Mucosa of descending colon (tissue), 3 donors: ENCODE measurements around the gene CAPN15. TPM values are rescaled to one million over a fixed set of nuclear protein-coding genes. Genes with fewer than 3 reads are reported as not detected.

Experiments used
- ATAC-seq: fragments of 200-7000 bp; cut with Tn5 transposase; one replicate; pipeline ENCODE4 v1.9.1; 2020; ENCODE audit warnings: mild to moderate bottlenecking, moderate library complexity
- DNase-seq, 3 donors: peaks; one replicate each; pipeline ENCODE4 v3.0.0-alpha.2; 2020
- H3K36me3 ChIP-seq: fragments of 200-600 bp; one replicate; pipeline ENCODE4 v1.8.0; 2021; ENCODE audit warnings: low read depth, mild to moderate bottlenecking
- H3K4me1 ChIP-seq: fragments of 200-600 bp; one replicate; pipeline ENCODE4 v1.8.0; 2021; ENCODE audit warnings: low read depth, mild to moderate bottlenecking
- H3K4me3 ChIP-seq: fragments of 200-600 bp; one replicate; pipeline ENCODE4 v1.8.0; 2021; ENCODE audit warnings: mild to moderate bottlenecking
- H3K9me3 ChIP-seq: fragments of 200-600 bp; one replicate; pipeline ENCODE4 v1.8.0; 2021; ENCODE audit warnings: mild to moderate bottlenecking
- intact Hi-C, 2 donors: fragments of 100-400 bp; cut with DNase I in 1 of 2; cut with micrococcal nuclease in 1 of 2; formaldehyde crosslinking; loops; one replicate each; pipeline versions ENCODE4 v1.11.0 to v1.11.1; 2022; cut with DNase I, micrococcal nuclease
- total RNA-seq, 3 donors: library from RNA; stranded (reverse); fragmentation: NEBNext Ultra II Directional in 2 of 3; extraction: Animal tissue kit (Norgen Biotek cat#: 25700) in 2 of 3; gene quantifications; one replicate each; pipeline versions ENCODE4 v1.2.1 to v1.2.4, GENCODE V29; 2021 to 2023
- TF ChIP-seq, protein P1 (sequence below): fragments of 200-600 bp; IDR thresholded peaks from one replicate; pipeline ENCODE4 v1.8.0; 2022; ENCODE audit warnings: antibody characterized with exemption, mild to moderate bottlenecking
- donor health status: DM: no; HTN: no; CAD: no; lungs with moderate emphysema.
- donor health status: DM: no; HTN: no; CAD: no.
- donor health status: DM: no; HTN: yes; CAD: no.

The CAPN15 gene
- total RNA-seq, 3 donors from 2014 or later: 73.5 to 110 (median 109) TPM

DNA sequence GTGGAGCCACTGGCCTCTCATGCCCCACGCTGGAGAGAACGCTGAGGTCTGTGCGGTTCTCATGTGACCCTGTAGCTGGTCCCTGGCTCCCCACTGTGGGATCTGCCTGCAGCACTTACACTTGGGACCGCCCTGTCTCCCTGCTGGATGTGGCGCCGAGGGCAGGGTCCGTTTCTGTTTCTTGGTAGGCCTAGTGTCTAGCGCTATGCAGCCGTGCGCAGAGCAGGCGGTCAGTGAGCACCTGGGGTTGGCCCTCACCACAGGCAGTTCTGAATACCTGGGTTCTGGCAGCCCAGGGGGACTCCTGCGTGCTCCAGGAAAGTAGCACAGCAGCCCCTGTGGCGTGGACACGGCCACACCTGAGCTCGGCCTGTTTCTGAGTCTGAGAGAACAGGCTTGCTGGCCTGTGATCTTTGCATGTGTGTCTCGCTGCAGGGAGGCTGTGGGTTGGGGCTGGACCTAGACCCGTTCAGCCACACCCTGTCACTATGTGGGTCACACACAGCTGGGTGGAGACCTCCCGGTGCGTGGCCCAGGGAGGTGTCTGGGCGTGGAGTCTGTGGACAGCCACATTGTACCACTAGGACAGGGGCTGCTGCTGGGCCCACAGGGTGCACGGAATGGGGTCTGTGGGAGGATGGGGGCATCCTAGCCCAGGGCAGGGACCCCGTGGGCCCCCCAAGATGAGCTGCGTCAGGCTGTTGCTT is 2.8 kb downstream of the CAPN15 start:
- peak in 2 of 3 donors; percentile 35 to 69 for DNase-seq
- H3K4me1 ChIP-seq: peaks cover 47% of the 10 kb centered on the region
- TF ChIP-seq, protein P1, sequence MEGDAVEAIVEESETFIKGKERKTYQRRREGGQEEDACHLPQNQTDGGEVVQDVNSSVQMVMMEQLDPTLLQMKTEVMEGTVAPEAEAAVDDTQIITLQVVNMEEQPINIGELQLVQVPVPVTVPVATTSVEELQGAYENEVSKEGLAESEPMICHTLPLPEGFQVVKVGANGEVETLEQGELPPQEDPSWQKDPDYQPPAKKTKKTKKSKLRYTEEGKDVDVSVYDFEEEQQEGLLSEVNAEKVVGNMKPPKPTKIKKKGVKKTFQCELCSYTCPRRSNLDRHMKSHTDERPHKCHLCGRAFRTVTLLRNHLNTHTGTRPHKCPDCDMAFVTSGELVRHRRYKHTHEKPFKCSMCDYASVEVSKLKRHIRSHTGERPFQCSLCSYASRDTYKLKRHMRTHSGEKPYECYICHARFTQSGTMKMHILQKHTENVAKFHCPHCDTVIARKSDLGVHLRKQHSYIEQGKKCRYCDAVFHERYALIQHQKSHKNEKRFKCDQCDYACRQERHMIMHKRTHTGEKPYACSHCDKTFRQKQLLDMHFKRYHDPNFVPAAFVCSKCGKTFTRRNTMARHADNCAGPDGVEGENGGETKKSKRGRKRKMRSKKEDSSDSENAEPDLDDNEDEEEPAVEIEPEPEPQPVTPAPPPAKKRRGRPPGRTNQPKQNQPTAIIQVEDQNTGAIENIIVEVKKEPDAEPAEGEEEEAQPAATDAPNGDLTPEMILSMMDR: no peak

DNA sequence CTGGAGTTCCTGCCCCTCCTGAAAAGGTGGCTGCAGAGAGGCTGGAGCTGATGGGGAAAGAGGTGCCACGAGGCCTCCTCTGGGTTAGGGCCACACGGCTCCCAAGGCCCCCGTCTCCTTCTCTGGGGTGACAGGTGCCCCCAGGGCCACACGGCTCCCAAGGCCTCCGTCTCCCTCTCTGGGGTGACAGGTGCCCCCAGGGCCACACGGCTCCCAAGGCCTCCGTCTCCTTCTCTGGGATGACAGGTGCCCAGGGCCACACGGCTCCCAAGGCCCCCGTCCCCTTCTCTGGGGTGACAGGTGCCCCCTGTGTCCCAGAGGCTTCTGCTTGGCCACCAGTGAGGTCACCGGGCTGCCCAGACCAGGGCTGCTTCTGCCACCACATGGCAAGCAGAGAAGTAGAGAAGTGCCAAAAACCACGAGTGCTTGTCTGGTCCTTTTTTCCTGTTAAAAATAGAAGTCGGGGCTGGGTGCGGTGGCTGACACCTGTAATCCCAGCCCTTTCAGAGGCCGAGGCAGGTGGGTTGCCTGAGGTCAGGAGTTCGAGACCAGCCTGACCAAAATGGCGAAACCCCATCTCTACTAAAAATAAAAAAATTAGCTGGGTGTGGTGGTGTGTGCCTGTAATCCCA is 4.1 kb downstream of the CAPN15 start:
- intact Hi-C loops: no loop called here
- no peaks in the 10 kb centered on the region for H3K9me3 ChIP-seq
- DNase-seq: no peak
- TF ChIP-seq, protein P1: no peak
- peaks cover 41% of the 10 kb centered on the region for H3K4me1 ChIP-seq
- no peaks in the 10 kb centered on the region for H3K36me3 ChIP-seq
- no peak overlapping the region for H3K4me3 ChIP-seq
- ATAC-seq: no peak

More for the DNA sequence above, 2.8 kb downstream of the CAPN15 start:
- intact Hi-C loops: no loop called here
- Histone ChIP-seq H3K9me3 (no peaks in the 10 kb centered on the region), H3K36me3 (no peaks in the 10 kb centered on the region), H3K4me3 (no peak overlapping the region)
- no peak for ATAC-seq

DNA sequence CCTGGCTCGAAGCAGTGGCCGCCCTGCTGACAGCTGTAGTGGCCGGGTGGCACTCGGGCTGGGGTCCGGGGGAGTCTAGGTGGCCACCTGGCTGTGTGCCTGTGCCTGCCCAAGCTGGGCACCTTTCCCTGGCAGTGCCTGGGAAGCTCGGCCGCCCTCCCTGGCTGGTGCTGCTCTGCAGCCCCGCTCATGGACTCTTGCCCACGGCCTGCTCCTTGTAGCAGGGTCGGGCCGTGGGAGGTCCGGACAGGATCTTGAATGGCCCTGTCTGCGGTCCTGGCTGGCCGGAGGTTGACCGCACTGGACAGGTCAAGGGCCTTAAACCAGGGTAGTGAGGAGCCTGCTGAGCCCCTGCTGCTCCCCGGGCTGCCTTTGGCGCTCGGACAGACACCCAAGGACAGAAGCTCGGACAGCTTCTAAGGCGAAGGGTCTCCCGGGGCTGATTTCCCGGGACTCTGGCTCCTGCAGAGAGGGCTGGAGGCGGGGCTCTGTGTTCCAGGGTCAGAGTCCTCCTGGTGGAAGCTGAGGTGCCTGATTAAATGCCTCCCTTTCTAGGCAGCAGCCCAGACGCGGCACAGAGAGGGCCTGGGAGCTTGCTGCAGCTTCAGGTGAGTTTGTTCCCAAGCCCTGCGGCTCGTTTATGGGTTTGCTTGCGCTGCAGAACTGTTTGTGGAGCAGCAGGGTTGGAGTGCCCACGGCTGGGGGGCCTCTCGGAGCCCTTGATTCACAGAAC is 6.0 kb downstream of the CAPN15 start:
- intact Hi-C loops: no loop called here
- DNase-seq (peak; percentile 82 to 86 (median 85)), ATAC-seq (peak; percentile 70)
- no peaks in the 10 kb centered on the region for H3K36me3 ChIP-seq
- no peak overlapping the region for H3K4me3 ChIP-seq
- no peaks in the 10 kb centered on the region for H3K9me3 ChIP-seq
- TF ChIP-seq, protein P1: no peak
- peaks cover 42% of the 10 kb centered on the region for H3K4me1 ChIP-seq

DNA sequence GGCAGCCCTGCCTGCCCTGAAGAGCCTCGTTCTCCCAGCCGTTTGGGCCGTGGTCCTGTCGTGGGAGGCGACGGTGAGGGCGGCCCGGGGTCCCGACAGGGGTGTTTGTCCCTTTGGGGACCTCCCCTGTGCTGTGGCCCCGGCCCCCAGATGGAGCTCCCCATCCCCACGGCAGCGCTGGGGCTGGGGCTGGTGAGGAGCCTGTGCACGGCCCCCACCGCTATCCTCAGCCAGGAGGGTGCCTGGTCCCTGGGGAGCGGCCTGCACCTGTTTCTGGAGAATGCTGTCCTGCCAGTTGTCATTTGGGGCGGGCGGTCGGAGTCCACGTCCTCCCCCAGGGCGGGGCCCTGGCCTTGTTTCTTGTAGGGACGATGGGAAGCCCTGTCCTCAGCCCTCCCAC is 6.6 kb downstream of the CAPN15 start:
- ATAC-seq (peak; percentile 76), DNase-seq (peak; percentile 88 to 89 (median 89))
- TF ChIP-seq, protein P1: no peak
- no peak overlapping the region for H3K4me3 ChIP-seq
- H3K4me1 ChIP-seq: peaks cover 39% of the 10 kb centered on the region
- no peaks in the 10 kb centered on the region for H3K36me3 ChIP-seq
- intact Hi-C loops: no loop called here
- H3K9me3 ChIP-seq: no peaks in the 10 kb centered on the region

DNA sequence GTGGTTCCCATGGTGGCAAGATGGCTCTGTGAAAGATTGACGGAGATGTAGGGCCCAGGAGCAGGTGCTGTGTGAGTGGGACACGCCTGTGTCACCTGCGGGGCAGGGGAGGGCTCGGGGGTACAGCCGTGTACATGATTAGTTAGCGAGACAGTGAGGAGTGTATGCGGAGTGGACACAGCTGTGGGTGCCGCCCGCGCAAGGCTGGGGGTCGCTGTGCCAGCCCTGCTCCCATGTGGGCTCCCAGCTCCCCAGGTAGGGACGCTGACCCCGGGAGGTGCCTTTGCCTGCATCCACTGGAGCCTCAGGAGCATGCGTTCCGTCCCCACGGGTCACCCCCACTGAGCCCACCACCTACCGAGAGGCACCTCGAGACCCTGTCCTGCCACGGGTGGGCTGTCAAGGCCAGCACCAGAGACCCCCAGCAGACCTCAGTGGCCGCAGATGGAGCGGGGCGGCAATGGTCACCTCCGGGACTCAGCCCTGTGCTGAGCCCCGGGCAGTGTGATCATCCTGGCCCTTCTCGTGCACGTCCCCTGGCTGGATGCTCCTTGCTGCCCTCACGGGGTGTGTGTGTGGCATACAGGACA is 7.4 kb downstream of the CAPN15 start:
- Histone ChIP-seq H3K9me3 (no peaks in the 10 kb centered on the region), H3K36me3 (no peaks in the 10 kb centered on the region), H3K4me3 (no peak overlapping the region), H3K4me1 (peaks cover 31% of the 10 kb centered on the region)
- DNase-seq (peak in 1 of 3 donors; percentile 17), ATAC-seq (no peak)
- TF ChIP-seq, protein P1: no peak
- intact Hi-C loops: no loop called here
